ENCODE data around the gene KCNJ18.
"Not testable (repeated sequence)": the region's sequence is repeated elsewhere in the genome, so short reads cannot be mapped to it uniquely, and the experiment has no call there.

The KCNJ18 gene

GRCh38 chr17:21683897-21684296, 8.4 kb upstream of the KCNJ18 start:
- not testable (repeated sequence) for H4K20me1 ChIP-seq (ENCODE audit: control insufficient read depth, insufficient read depth, low read depth, low read length); H3K79me2 ChIP-seq (ENCODE audit: control insufficient read depth, low read length); H3K36me3 ChIP-seq (ENCODE audit: control insufficient read depth, low read length); H3K9me3 ChIP-seq (ENCODE audit: control insufficient read depth, insufficient read depth, low read length); H3K27ac ChIP-seq (ENCODE audit: low read depth, low read length); H3K27me3 ChIP-seq (ENCODE audit: control insufficient read depth, low read length); H3K4me2 ChIP-seq (ENCODE audit: low read length); H3F3A ChIP-seq (ENCODE audit: control insufficient read depth, insufficient read depth); H3K9me2 ChIP-seq (replicated peaks; ENCODE audit: control insufficient read depth, low read length); H3K4me1 ChIP-seq (ENCODE audit: control insufficient read depth, low read length); H3K4me3 ChIP-seq (ENCODE audit: low read length)

DNA sequence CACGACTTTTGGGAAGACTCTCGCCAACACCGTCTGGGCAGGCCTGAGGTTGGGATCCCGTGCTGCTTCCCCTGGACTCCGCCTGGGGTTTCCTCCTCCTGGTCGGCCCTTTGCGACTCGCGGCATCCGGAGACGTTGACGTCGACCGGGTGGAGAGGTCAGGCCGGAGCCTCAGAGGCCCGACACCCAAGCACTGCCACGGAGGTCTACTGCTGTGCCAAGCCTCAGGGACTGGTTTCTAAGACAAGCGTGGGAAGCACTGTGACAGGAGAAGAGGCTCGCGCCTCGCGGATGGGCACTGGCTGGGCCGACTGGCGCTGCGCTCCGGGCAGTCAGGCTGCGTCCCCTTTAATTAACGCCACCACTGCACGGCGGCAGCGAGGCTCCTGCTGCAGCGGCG, 7.9 kb upstream of the KCNJ18 start:
- not testable (repeated sequence) for H3K4me1 ChIP-seq (ENCODE audit: control insufficient read depth, low read length); H3K9me3 ChIP-seq (ENCODE audit: control insufficient read depth, insufficient read depth, low read length); H3F3A ChIP-seq (ENCODE audit: control insufficient read depth, insufficient read depth); H3K4me2 ChIP-seq (ENCODE audit: low read length); H4K20me1 ChIP-seq (ENCODE audit: control insufficient read depth, insufficient read depth, low read depth, low read length); H3K4me3 ChIP-seq (ENCODE audit: low read length); H3K79me2 ChIP-seq (ENCODE audit: control insufficient read depth, low read length); H3K36me3 ChIP-seq (ENCODE audit: control insufficient read depth, low read length); H3K27me3 ChIP-seq (ENCODE audit: control insufficient read depth, low read length); H3K27ac ChIP-seq (ENCODE audit: low read depth, low read length); H3K9me2 ChIP-seq (replicated peaks; ENCODE audit: control insufficient read depth, low read length)

DNA sequence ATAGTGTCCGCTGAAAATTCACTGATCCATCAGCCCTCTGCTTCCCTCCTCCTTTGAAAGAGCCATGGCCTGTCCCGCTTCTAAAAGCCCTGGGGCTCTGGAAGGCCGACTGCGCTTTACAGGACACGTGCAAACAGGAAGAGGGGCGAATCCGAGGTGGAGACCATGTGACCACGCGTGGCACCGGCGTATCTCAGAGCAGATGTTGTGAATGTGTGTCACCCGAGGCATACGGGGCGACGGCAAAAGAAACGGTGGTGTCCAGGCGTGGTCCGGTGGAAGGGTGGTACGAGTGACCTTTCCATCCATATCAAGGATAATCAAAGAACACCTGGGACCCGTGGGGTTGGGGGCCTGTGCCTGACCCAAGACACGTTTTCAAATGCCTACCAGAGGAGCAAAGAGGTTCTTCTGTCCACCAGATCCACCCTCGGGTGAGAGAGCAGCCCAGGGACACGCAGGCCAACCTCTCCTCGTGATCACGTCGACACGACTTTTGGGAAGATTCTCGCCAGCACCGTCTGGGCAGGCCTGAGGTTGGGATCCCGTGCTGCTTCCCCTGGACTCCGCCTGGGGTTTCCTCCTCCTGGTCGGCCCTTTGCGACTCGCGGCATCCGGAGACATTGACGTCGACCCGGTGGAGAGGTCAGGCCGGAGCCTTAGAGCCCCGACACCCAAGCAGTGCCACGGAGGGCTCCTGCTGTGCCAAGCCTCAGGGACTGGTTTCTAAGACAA, 7.1 kb upstream of the KCNJ18 start:
- not testable (repeated sequence) for H3K27me3 ChIP-seq (ENCODE audit: control insufficient read depth, low read length); H3K4me2 ChIP-seq (ENCODE audit: low read length); H3K36me3 ChIP-seq (ENCODE audit: control insufficient read depth, low read length); H3K27ac ChIP-seq (ENCODE audit: low read depth, low read length); H3K4me1 ChIP-seq (ENCODE audit: control insufficient read depth, low read length); H3K4me3 ChIP-seq (ENCODE audit: low read length); H3K79me2 ChIP-seq (ENCODE audit: control insufficient read depth, low read length); H3K9me2 ChIP-seq (replicated peaks; ENCODE audit: control insufficient read depth, low read length); H3F3A ChIP-seq (ENCODE audit: control insufficient read depth, insufficient read depth); H4K20me1 ChIP-seq (ENCODE audit: control insufficient read depth, insufficient read depth, low read depth, low read length); H3K9me3 ChIP-seq (ENCODE audit: control insufficient read depth, insufficient read depth, low read length)

DNA sequence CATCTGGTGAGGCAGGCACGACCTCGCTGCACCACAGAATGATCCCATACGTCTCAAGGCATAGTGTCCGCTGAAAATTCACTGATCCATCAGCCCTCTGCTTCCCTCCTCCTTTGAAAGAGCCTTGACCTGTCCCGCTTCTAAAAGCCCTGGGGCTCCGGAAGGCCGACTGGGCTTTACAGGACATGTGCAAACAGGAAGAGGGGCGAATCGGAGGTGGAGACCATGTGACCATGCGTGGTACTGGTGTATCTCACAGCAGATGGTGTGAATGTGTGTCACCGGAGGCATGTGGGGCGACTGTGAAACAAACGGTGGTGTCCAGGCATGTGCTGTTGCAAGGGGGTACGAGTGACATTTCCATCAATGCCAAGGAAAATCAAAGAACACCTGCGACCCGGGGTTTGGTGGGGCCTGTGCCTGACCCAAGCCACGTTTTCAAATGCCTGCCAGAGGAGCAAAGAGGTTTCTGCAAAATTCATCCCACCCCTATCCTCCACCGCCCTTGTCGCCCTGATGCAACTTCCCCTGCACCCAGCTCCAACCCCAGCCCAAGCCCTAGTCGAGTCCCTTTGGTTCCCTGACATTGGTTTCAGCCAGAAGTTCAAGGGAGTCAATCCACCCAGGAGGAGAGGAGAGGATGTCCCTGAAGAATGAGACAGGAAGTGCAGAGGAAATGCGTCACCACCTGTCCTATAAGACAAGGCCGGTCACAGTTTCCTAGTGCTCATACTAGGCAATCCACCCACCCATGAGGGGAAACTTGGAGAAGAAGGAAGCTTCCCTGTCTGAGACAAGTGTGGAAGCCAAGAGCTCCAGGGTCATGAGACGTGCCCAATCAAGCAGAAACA, 5.9 kb upstream of the KCNJ18 start:
- Histone ChIP-seq H3K4me3 (ENCODE audit: low read length) (no peak overlapping the region), H3K4me2 (ENCODE audit: low read length) (no peak overlapping the region), H3K4me1 (ENCODE audit: control insufficient read depth, low read length) (no peaks in the 10 kb centered on the region), H3K9me2 (replicated peaks; ENCODE audit: control insufficient read depth, low read length) (no peaks in the 10 kb centered on the region), H3K36me3 (ENCODE audit: control insufficient read depth, low read length) (no peaks in the 10 kb centered on the region), H3K27me3 (ENCODE audit: control insufficient read depth, low read length) (no peaks in the 10 kb centered on the region), H4K20me1 (ENCODE audit: control insufficient read depth, insufficient read depth, low read depth, low read length) (no peaks in the 10 kb centered on the region), H3K79me2 (ENCODE audit: control insufficient read depth, low read length) (no peaks in the 10 kb centered on the region), H3F3A (ENCODE audit: control insufficient read depth, insufficient read depth) (no peaks in the 10 kb centered on the region), H3K9me3 (ENCODE audit: control insufficient read depth, insufficient read depth, low read length) (no peaks in the 10 kb centered on the region), H3K27ac (ENCODE audit: low read depth, low read length) (no peak overlapping the region)
- TF ChIP-seq CTCF (IDR thresholded peaks at IDR 0.05; ENCODE audit: low read depth, low read length, poor library complexity, severe bottlenecking) (no peak), EZH2phosphoT487 (IDR thresholded peaks at IDR 0.05; ENCODE audit: borderline replicate concordance, low read length) (no peak)

Data from DOHH2 (cell line).